Liver (tissue), 3 donors: ENCODE data around the gene RHOV.

ENCODE experiments used
- CTCF ChIP-seq: fragments of 150-350 bp; IDR thresholded peaks from 2 replicates; pipeline ENCODE4 v1.5.1; 2017; ENCODE audit warnings: improper control_type of control experiment, low read depth, low read length; ENCODE audit not compliant: missing input control
- EGR1 ChIP-seq, 2 donors: IDR thresholded peaks; 2 replicates each; pipeline ENCODE4 v1.6.1; 2016 to 2018; ENCODE audit warnings: antibody characterized with exemption in 2 of 2, low read depth in 2 of 2
- GABPA ChIP-seq, 2 donors: IDR thresholded peaks in 1 of 2; conservative IDR thresholded peaks in 1 of 2; 2 replicates each; pipeline ENCODE4 v1.6.1; 2016; ENCODE audit warnings: antibody characterized with exemption in 2 of 2, mild to moderate bottlenecking in 1 of 2, moderate library complexity in 1 of 2
- HNF4G ChIP-seq: IDR thresholded peaks from 2 replicates; pipeline ENCODE4 v1.6.1; 2016; ENCODE audit warnings: antibody characterized with exemption
- MAX ChIP-seq: IDR thresholded peaks from 2 replicates; pipeline ENCODE4 v1.6.1; 2016; ENCODE audit warnings: antibody characterized with exemption
- RAD21 ChIP-seq, 2 donors: IDR thresholded peaks; 2 replicates each; pipeline ENCODE4 v1.6.1; 2016; ENCODE audit warnings: antibody characterized with exemption in 2 of 2, mild to moderate bottlenecking in 2 of 2
- REST ChIP-seq: IDR thresholded peaks from 2 replicates; pipeline ENCODE4 v1.6.1; 2016; ENCODE audit warnings: antibody characterized with exemption, mild to moderate bottlenecking
- RXRA ChIP-seq, 2 donors: IDR thresholded peaks; 2 replicates each; pipeline ENCODE4 v1.6.1; 2017 to 2018; ENCODE audit warnings: antibody characterized with exemption in 2 of 2, mild to moderate bottlenecking in 1 of 2
- SP1 ChIP-seq: IDR thresholded peaks from 2 replicates; pipeline ENCODE4 v1.6.1; 2018; ENCODE audit warnings: antibody characterized with exemption, mild to moderate bottlenecking
- TAF1 ChIP-seq: conservative IDR thresholded peaks from 2 replicates; pipeline ENCODE4 v1.6.1; 2016; ENCODE audit warnings: antibody characterized with exemption, mild to moderate bottlenecking
- YY1 ChIP-seq: IDR thresholded peaks from 2 replicates; pipeline ENCODE4 v1.6.1; 2016; ENCODE audit warnings: antibody characterized with exemption, mild to moderate bottlenecking
- donor health status: healthy.
- donor health status: healthy.

- TF ChIP-seq MAX (no peak), CTCF (no peak), EGR1 (IDR thresholded peaks at IDR 0.05; ENCODE audit: low read depth in 2 of 2) (no peak), YY1 (no peak), REST (no peak), TAF1 (no peak), RAD21 (IDR thresholded peaks at IDR 0.05) (no peak), SP1 (no peak), RXRA (IDR thresholded peaks at IDR 0.05) (no peak), HNF4G (no peak), GABPA (IDR thresholded peaks at IDR 0.05 in 1 of 2, conservative IDR thresholded peaks at IDR 0.05 in 1 of 2) (no peak)
Observed at GRCh38 chr15:40845511-40846284, 28.3 kb downstream of the RHOV start.
